Activated T-cell treated with anti-CD3 and anti-CD28 coated beads, Interleukin-2, amount 50 U/mL, for 1 hour (primary cell): ENCODE data around the gene CIAPIN1.
"Not testable (repeated sequence)": the region's sequence is repeated elsewhere in the genome, so short reads cannot be mapped to it uniquely, and the experiment has no call there.

Source experiments
- DNase-seq: peaks from one replicate; pipeline ENCODE4 v3.0.0-alpha.2; 2020

The CIAPIN1 gene

DNA sequence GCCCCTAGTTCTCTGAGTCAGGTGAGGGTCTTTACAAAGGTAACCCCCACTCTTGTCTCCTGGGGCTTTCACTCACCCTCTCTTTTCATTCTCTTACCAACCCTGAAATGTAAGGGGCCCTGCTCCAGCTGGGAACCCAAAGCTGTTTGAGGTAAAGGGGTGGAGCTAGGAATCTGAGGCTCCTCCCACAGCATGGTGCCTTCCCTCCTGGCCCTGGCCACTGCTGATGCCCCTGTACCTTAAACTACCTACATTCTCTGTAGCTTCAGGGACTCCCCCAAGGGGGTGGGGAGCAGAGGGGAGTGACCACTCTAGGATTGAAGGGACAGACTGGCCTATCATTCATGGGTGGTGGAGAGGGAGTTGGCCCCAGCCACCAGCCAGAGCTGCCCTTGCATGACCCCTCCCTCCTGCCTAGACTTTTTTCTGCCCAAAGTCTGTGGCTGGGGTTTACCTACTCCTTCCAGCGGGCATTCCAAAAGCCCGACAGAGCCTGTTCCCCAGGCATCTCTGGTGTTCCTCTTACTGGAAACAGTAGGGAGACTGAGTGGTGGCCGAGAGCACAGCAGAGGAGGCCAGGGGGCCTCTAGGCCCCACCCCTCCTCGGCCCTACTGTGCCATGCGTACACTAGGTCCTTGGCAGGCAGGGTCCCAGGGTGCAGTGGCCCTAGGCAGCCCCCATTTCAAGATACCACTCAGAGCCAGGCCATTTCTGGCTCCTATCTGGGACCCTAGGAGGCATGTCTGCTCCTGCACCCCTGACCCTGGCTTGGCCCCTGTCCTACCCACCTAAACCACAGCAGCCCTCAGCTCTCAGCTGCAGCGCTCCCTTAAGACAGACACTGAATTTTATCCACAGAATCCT lies 29.6 kb upstream of the CIAPIN1 start:
- DNase-seq: no peak

DNA sequence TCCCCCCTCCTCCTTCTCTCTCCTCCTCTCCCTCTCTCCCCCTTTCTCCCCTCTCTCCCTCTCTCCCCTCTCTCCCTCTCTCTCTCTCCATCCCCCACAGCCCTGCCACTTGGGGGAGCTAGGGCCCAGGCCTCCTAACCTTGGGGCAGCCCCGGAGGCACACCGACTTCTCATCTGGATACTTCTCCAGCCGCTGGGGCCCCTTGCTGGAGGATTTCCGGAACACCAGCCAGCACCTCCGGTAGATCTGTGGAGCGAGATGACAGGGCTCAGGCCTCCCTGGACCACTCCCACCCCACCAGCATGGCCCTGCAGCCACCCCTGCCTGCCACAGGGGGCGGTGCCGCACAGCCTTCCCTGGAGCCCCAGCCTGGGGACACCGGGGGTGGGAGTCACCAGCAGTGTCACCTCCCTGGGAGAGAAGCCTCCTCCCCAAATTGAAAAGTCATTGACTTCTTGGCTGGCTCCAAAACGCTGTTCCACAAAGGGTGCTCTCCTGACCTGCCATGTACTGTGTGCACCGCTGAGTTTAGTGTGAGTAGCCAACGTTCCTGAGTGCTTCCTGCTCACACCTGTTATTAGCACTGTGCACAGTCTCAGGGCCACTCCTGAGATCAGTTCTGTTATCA lies 28.6 kb upstream of the CIAPIN1 start:
- peak; percentile 80 for DNase-seq

DNA sequence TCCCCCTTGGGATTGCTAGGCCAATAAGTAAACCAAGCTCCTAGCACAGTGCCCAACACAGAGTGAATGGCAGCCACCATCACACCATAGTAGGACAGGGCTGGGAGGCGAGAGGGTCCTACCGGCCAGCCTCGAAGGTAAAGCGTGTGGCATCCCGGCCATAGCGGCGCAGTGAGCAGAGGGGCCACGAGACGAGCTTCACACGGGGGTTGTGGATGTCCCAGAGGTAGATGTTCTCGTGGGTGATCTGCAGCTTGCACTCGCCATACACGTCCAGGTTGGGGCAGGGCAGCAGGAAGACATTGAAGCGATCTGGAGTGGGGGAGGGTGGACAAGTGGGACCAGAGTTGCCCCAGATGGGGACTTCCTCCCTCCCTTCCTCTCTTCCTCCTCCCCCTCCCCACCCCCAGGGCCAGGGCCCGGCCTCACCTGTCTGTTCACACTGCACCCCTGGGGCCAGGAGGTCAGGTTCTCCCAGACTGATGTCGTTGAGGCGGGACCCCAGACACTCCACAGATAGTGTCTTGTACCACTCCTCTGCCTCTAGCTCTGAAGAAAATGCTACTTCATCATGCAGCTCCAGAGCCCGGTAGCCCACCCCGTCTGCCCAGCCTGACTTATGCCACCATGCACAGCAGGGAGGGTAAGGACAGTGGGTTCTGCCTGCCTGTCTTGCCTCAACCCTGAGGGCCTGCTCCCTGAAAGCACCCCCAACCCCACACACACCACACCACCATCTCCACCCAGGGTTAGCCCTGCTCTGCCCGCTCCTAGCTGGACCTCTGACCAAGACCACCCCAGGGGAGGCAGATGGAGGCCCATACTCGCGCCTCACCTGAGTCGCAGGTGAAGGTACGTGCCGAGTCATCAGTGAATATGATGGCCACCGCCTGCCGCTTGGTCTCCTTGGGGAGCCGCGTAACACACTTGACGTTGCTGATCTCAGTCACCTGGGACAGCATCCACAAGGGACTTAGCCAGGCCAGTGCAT lies 27.8 kb upstream of the CIAPIN1 start:
- DNase-seq: no peak

DNA sequence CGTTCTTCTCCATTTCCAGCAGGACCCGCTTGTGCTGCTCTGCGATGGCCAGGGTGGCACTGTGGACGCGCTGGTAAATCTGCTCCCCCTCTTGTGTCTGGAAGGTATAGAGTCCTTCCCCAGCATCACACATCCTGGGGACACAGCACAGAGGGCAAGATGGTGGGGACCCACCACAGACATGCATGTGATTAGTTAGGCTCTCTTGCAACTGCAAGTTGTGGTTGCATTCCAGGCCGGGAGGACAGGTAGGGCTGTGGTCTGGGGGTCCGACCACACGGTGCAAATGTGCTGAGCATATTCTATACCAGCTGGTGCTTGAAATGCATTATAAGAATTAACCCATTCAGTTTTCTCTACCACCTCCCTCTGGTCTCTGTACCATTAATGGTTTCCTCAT lies 26.7 kb upstream of the CIAPIN1 start:
- no peak for DNase-seq

DNA sequence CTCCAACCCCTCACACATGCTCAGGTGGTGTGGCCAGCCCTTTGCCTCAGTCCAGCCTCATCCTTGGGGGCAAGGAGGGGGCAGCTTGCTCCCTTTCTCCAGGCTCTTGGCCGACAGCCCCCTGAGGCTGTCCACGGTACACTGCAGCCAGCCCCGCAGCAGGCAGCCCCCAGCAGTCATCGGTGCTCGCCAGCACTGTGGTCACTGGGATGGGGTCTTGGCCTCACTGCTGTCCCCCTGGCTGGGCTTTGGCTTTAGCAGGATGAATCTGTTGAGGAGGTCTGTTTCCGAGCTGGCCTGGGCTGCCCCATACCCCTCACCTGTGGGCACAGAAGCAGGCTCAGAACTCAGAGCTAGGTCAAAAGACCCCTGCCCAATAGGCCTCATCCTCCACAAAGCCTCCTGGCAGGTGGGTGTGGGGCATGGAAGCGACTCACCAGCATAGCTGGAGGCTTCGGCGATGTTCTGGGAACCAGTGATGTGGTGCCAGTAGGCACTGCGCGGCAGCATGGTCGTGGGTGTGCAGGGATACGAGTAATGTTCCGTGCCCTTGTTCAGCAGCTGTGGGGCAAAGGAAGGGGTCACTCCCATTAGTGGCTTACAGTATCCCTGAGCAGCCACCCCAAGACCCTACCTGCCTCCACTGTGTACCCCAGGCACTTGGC lies 26.1 kb upstream of the CIAPIN1 start:
- DNase-seq: no peak

DNA sequence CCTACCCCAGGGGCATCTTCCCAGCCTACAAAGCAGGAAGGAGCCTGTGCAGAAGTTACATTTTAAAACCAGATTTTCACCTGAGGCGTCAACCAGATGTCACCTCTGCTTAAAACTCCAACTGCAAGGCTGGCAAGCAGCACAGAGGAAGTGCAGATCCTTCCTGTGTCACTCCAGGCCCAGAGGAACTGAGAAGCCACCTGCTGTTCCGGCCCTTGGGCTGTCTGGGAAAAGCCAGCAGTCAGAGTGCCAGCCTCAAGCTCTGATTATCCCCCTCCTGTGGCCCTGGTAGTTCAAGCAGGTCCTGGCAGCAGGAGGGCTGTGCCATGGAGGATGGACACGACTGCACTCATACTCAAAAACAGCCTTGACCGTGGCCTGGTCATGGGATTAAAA lies 25.5 kb upstream of the CIAPIN1 start:
- DNase-seq: no peak

DNA sequence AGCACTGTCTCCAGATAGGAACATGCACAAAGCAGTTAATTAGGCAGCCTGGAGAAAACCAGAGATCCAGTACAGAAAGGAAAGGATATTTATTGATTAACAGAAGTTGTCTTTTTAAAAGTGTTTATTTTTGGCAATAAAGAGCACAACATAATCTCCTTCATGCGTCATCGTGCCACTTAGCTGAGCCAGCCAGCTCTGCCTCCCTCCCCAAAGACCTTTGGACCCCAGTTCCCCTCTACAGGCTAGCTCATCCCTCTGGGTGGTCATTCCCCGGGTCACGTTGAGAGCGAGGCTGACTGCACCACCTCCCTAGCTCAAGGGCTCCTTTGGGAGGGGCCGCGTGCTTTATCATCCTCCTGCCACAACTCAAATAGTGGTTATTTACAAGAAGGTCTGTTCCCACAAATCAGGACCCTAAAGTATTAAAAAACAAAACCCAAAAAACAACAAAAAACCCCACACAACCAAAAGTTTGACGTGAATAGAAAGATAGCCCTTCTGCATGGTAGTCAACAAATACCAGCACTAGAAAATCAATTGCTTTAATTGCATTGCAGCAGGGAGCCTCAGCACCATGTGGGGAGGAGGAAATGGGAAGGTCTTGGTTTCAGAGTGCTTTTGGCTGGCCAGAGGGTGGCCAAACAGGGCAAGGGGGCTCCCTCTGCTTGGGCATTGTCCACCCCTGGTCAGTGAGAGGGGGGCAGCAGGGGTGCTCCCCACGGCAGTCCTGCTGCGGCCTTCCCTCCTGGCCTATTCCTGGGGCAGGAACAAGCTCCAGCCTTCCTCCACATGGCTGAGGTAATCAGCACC lies 24.9 kb upstream of the CIAPIN1 start:
- no peak for DNase-seq

DNA sequence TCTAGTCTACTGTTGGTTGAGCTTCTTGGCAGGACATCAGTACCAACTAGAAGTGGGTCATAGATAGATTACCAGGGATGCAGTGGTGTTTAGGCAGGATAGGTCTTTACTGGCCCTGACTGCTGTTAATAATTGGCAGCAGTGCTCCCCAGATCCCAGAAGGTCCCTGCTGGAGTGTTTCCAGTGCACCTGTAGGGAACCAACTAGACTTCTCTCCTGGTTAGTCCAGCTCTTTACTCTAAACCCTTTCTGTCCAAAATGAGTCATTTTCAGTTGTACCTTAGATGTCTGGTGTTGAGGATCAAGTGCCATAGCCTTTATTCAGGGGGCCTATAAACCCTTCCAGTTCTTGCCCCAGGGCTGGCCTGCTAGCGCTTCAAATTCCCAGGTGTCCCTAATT lies 24.0 kb upstream of the CIAPIN1 start:
- no peak for DNase-seq

DNA sequence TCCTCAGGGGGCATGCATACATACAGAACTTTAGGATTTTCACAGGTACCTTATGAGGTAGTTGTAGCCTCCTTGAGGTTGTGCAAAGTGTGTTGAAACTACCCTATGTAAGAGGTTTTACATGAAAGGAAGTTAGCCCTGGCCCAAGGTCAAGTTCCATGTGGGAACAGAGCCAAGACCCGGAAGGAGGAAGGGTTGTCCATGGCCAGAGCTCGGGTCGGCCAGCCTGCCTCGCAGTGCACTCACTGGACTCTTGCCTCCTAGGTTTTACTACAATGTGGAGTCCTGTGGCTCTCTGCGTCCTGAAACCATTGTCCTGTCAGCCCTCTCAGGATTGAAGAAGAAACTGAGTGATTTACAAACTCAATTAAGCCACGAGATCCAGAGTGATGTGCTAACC lies 23.5 kb upstream of the CIAPIN1 start:
- no peak for DNase-seq

DNA sequence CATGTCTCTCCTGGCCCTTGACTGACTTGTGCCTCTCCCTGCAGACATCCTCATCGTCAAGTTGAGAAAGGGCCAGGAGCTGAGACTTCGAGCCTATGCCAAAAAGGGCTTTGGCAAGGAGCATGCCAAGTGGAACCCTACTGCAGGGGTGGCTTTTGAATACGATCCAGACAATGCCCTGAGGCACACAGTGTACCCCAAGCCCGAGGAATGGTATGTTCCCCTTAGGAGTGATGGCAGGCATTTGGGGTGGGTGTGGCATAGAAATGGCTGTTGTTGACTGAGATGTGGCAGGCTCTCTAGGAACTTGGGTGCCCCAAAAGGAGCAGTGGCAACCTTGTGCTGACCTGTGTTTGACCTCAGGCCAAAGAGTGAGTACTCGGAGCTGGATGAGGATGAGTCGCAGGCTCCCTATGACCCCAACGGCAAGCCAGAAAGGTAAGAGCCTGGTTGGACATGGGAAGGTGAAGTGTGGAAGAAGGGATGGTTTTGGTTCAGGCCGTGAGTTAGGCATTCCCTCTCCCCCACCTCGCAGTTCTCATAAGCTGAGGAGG lies 22.8 kb upstream of the CIAPIN1 start:
- DNase-seq: no peak

DNA sequence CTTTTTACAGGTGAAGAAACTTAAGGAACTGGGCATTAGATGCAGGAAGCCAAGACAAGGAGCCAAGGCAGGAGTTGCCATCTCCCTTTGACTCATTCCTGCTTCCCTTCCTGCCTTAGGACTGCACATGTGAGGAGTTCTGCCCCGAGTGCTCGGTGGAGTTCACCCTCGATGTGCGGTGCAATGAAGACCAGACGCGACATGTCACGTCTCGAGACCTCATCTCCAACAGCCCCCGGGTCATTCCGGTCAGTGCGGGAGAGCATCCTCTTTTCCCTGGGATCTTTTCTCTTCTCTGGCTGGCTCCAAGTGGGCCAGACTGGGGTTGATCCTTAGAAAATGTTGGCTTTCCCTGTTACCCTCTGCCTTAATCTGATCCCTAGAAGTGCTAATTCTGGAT lies 21.9 kb upstream of the CIAPIN1 start:
- no peak for DNase-seq

DNA sequence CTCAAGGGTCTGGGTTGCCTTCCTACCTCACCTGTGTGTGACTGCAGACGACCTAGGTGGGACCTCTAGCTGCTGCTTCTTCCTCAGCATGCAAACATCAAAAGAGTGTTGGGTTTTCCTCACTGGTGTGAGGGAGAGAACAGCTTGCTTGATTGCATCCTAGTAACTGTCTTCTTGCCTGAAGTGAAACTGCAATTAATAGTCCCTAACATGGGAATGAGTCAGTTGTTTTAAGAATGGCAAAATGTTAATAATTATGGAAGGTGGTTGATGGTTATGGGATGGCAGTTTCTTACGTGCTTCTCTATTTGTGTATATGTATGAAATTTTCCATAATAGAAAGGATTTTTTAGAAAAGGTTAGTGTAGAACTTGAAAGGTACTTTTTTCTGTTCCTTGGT lies 21.2 kb upstream of the CIAPIN1 start:
- DNase-seq: no peak

DNA sequence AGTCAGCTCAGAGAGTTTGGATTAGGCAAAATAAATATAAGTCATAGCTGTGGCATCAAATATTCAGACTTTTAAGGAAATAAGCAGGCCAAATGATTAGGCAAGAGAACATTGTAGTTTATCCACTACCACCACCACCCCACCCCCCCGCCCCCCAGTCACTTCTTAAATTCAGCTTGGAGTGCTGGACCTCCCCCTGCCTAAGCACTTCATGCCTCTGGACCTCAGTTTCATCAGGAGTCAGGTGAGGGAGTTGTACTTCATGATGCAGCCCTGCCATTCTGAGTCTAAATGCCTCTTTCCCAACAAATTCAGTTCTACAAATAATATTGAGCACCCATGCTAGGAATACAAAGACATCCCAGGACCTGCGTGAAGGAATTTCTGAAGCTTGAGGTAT lies 17.3 kb upstream of the CIAPIN1 start:
- DNase-seq: no peak

DNA sequence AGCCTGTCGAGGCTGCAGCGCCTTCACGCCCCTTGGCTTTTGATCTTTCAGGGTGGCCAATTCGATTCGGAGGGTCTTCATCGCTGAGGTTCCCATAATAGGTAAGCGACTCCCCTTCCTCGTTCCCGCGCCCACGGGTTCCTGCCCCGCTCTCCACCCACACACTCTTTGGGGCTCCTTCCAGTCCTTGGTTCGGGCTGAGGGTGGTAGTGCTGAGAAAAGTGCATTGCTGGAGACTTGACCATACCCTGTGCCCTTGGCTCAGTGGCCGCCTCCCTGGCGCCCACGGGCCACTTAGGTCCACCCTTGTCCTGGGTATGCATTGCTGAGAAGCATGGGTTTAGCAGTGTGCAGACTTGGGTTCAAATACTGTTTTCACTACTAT lies 15.8 kb upstream of the CIAPIN1 start:
- no peak for DNase-seq

DNA sequence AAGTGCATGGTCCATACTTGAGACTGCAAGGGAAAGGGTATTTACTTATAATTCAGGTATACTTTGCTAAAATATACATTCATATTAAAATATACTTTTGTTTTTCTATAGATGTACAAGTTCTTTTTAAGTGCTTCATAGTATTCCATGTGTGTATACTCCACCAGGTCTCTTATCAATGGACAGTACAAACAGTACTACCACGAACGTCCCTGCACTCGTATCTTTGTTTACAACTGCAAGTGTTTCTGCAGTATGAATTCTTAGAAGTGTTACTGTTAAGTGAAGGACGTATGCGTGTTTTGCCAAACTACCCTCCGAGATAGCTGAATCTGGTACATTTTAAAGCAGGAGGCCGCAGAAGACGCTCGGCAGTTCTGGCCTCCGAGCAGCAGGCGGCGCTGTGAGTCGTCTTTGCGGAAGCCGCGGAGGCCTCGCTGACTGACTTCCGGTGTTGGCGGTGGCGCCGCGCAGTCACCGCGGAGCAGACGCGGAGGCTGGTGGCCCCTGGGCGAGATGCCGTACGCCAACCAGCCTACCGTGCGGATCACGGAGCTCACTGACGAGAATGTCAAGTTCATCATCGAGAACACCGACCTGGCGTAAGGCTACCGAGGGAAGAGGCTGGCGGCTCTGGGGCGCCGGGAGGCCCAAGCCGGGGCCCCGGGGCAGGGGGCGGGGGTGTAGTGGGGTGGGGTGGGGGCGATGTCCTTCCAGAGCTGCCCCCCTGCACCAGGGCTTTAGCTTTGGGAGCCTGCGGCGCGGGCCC lies 15.2 kb upstream of the CIAPIN1 start, which contains the start of gene POLR2C:
TSS of gene POLR2C (plus strand) at position 471 of the 769 bp plus-strand sequence. CDS start at position 517, 46 bp downstream.
- peak; percentile 96 for DNase-seq

DNA sequence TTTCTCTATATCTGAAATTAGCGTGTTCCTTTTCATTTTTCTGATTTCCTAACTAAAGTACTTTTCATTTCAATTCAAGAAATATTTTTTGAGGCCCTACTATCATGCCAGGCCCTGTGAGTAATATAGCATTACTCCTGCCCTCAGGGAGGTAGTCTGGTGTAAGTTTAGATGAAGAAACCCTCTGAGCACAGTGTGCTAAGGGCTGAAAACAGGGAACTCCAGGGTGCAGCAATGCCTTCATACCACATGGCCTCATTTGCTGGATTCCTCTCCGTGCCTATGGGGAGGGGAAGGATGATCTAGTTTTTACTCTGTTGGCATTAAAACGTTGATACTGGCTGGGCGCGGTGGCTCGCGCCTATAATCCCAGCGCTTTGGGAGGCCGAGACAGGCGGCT lies 4.8 kb upstream of the CIAPIN1 start:
- DNase-seq: no peak

DNA sequence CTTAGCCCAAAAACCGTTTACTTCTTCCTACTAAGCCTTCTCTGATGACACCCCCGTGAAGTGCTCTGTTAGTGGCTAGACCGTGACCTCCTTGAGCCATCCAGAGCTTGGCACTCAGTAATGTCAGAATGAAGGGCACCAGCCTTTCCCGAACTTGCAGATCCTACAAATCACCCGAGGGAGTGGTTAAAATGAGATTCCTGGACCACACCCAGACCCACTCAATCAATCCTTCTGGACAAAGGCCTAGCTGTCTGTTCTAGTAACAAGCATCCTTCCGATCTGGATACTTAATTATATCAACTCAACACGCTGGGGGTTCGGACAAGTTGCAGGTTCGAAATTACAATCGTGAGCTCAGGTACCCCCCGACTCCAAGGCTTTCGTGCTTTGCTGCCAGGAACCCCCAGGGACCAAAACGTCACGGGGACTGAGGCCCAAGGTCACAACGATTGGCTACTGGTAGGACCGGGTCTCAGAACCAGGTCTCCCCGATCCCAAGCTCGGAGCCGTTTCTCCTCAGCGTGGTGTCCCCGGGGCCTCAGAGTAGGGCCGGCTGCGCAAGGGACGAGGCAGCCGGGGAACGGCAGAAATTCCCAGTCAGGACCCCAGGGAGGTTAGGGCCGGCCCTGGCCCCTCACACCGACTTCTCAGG lies 527 bp downstream of the CIAPIN1 start:
- no peak for DNase-seq

DNA sequence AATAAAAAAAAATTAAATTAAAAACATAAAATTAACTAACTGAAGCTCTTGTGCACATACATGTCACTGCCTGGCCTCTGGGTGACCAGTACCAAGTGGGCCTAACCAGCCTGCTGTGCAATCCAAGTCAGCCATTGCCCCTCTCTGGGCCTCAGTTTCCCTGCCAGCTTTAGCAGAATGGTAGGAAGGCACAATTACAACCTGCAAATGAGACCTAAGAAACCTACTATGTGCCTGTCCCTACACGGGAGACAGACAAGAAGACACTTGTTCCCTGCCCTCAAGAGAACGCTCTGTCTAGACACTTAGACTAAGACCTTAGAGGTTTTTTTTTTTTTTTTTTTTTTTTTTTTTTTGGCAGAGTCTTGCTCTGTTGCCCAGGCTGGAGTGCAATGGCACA lies 1.7 kb downstream of the CIAPIN1 start:
- DNase-seq: no peak

DNA sequence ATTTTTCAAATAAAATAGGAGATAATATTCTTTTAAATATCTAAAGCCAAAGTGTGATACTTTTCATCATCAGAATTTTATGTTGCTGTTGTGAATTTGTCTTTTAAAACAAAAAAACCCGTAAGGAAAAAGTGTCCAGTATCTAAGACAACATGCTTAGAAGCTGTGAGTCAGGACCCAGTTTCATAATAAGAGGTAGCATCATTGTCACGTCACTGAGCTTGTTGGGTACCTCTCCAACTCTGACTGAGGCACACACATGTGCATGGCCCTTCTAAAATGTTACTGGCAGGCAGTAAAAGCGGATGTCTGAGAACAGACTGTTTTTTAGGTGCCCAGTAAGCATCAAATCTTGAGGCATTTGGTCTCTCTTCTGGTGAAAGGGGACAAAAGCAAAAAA lies 2.5 kb downstream of the CIAPIN1 start:
- DNase-seq: no peak

DNA sequence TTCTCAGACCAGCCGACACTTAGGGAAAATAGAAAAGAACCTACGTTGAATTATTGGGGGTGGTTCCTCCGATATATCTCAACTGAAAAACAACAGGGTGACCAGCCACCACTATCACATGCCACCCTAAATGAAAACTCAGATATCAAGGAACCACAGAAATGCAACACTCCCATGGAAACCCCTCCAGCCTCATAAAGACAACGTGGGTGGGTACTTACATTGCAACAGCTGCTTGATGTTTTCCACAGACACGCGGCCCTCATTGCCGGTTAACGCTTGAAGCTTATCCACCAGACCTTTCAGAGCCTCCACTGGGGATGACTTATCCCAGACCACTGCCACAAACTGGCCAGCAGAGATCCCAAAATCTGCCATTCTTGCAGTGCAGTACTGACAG lies 6.6 kb downstream of the CIAPIN1 start:
- DNase-seq: not testable (repeated sequence)
